Measurements from ENCODE around the gene POLR1C.

DNA sequence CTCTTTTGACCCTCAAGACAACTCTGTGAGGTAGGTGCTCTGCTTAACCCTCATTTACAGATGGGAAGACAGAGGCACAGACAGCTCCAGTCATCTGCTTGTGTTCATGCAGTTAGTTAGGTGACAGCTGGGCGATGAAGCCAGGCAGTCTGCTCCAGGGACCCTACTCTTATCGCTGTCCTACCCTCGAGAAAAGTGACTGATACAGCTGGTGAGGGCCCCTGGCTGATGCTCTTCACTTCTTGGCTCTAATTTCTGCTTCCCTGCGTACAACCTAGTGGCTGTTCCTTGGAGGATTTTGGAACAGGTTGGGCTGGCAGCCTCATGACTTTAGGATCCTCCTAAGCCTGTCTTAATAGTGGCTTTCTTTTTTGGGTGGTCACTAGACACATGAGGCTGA is 48.6 kb upstream of the POLR1C start:
- TF ChIP-seq SP1 (IDR thresholded peaks at IDR 0.05) (no peak), ZNF384 (IDR thresholded peaks at IDR 0.05) (no peak), SUZ12 (IDR thresholded peaks at IDR 0.05) (no peak), TARDBP (IDR thresholded peaks at IDR 0.05) (no peak), NFRKB (IDR thresholded peaks at IDR 0.05) (no peak), FOXM1 (IDR thresholded peaks at IDR 0.05; ENCODE audit: borderline replicate concordance) (no peak), ARNT (IDR thresholded peaks at IDR 0.05) (no peak), ELF4 (IDR thresholded peaks at IDR 0.05) (no peak), FOXK2 (IDR thresholded peaks at IDR 0.05) (no peak), BHLHE40 (IDR thresholded peaks at IDR 0.05; ENCODE audit: borderline replicate concordance) (no peak), L3MBTL2 (conservative IDR thresholded peaks at IDR 0.05) (no peak), FOXA1 (IDR thresholded peaks at IDR 0.05) (no peak)
